Activated CD8-positive, alpha-beta memory T cell treated with anti-CD3 and anti-CD28 coated beads, Interleukin-2, amount 50 U/mL, for 24 hours (primary cell): Measurements from ENCODE around the gene RNASE4.

ENCODE experiments used
- DNase-seq: peaks from one replicate; pipeline ENCODE4 v3.0.0-alpha.2; 2020; ENCODE audit errors: extremely low read depth

Gene RNASE4

GRCh38 chr14:20745571-20746358 is 61.4 kb downstream of the RNASE4 start, which contains the start of gene EDDM3A:
TSS of gene EDDM3A (plus strand) at chr14:20745887. CDS start at chr14:20747581, 1,694 bp downstream.
- no peak for DNase-seq

GRCh38 chr14:20746566-20746965 is 62.2 kb downstream of the RNASE4 start:
- no peak for DNase-seq

- DNase-seq, result no peak
These were observed 64.1 kb downstream of the RNASE4 start for GRCh38 chr14:20748439-20748838.

GRCh38 chr14:20750194-20750593 is 65.8 kb downstream of the RNASE4 start:
- no peak for DNase-seq
